Osteoblast (primary cell): Measurements from ENCODE around the gene ITPKC. TPM values are rescaled to one million over a fixed set of nuclear protein-coding genes. Genes with fewer than 3 reads are reported as not detected.

Experiments
- DNase-seq: peaks from one replicate; pipeline ENCODE4 v3.0.0; 2011; ENCODE audit warnings: low spot score, mixed read lengths; ENCODE audit not compliant: insufficient read length; ENCODE audit errors: missing footprints
- H2AFZ ChIP-seq: 2 replicates; pipeline ENCODE4 v1.6.0; 2011; ENCODE audit warnings: mild to moderate bottlenecking, low read length
- H3K27ac ChIP-seq: 2 replicates; pipeline ENCODE4 v1.5.1; 2011; ENCODE audit warnings: mild to moderate bottlenecking, low read depth, low read length, moderate library complexity
- H3K27me3 ChIP-seq: 2 replicates; pipeline ENCODE4 v1.6.0; 2012; ENCODE audit warnings: mild to moderate bottlenecking, control low read depth, inconsistent platforms, low read length, moderate library complexity; ENCODE audit not compliant: insufficient read depth
- H3K36me3 ChIP-seq: 2 replicates; pipeline ENCODE4 v1.5.1; 2011; ENCODE audit warnings: mild to moderate bottlenecking, low read length, control low read depth, moderate library complexity; ENCODE audit not compliant: insufficient read depth
- H3K4me1 ChIP-seq: 2 replicates; pipeline ENCODE4 v1.5.1; 2011; ENCODE audit warnings: mild to moderate bottlenecking, low read length, control low read depth, moderate library complexity; ENCODE audit not compliant: insufficient read depth
- H3K4me2 ChIP-seq: 2 replicates; pipeline ENCODE4 v1.6.0; 2011; ENCODE audit warnings: mild to moderate bottlenecking, low read length; ENCODE audit not compliant: insufficient read depth
- H3K4me3 ChIP-seq: fragments of 200-600 bp; sonication (generic); 3 replicates; pipeline ENCODE4 v1.5.1; 2012; ENCODE audit warnings: mild to moderate bottlenecking, low read length, inconsistent platforms; ENCODE audit not compliant: insufficient read depth
- H3K79me2 ChIP-seq: 2 replicates; pipeline ENCODE4 v1.6.0; 2012; ENCODE audit warnings: mild to moderate bottlenecking, low read length, control low read depth, inconsistent platforms; ENCODE audit not compliant: insufficient read depth
- H3K9me3 ChIP-seq: 2 replicates; pipeline ENCODE4 v1.5.1; 2011; ENCODE audit warnings: low read depth, low read length, control low read depth
- H4K20me1 ChIP-seq: 2 replicates; pipeline ENCODE4 v1.6.0; 2012; ENCODE audit warnings: mild to moderate bottlenecking, low read length, control low read depth; ENCODE audit not compliant: insufficient read depth
- CTCF ChIP-seq: IDR thresholded peaks from 2 replicates; pipeline ENCODE4 v1.5.1; 2011; ENCODE audit warnings: mild to moderate bottlenecking, low read depth, low read length, moderate library complexity; ENCODE audit errors: extremely low read depth
- total RNA-seq: library from RNA; depleted of rRNA; stranded (reverse); fragments of >200 nt; gene quantifications from 2 replicates; pipeline ENCODE4 v1.2.3, GENCODE V29; 2012

The ITPKC gene
- total RNA-seq, 1 donor = 9.8 TPM

DNA sequence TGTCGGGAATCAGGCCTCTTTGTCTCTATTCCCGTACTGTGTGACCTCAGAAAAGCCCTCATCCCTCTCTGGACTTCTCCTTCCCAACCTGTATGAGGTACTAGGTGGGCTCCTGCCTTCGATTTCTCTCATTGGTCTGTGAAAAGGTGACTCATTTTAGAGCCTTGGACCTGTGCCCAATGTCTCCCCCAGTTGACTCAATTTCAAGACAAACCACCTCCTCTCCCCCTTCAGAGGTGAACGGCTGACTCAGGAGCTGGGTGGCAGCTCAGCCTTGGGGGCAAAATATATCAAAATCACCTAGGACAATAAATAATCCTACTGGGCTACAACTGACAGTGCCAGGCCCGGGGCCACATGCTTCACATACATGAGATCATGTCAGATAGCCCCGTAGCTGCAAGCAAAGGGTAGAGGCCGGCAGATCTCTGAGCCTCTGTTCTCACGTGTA, 856 bp upstream of the ITPKC start:
- peaks cover 4% of the 10 kb centered on the region for H4K20me1 ChIP-seq
- H3K4me2 ChIP-seq = peak overlapping the region; percentile 77
- peak overlapping the region; percentile 86 for H3K4me3 ChIP-seq
- H3K79me2 ChIP-seq = peaks cover 50% of the 10 kb centered on the region
- H3K27ac ChIP-seq = peak overlapping the region; percentile 100
- no peaks in the 10 kb centered on the region for H3K9me3 ChIP-seq
- H3K27me3 ChIP-seq = no peaks in the 10 kb centered on the region
- DNase-seq = no peak
- H3K36me3 ChIP-seq = peaks cover 6% of the 10 kb centered on the region
- peaks cover 45% of the 10 kb centered on the region for H3K4me1 ChIP-seq
- peak overlapping the region; percentile 84 for H2AFZ ChIP-seq
- TF ChIP-seq CTCF = no peak

DNA sequence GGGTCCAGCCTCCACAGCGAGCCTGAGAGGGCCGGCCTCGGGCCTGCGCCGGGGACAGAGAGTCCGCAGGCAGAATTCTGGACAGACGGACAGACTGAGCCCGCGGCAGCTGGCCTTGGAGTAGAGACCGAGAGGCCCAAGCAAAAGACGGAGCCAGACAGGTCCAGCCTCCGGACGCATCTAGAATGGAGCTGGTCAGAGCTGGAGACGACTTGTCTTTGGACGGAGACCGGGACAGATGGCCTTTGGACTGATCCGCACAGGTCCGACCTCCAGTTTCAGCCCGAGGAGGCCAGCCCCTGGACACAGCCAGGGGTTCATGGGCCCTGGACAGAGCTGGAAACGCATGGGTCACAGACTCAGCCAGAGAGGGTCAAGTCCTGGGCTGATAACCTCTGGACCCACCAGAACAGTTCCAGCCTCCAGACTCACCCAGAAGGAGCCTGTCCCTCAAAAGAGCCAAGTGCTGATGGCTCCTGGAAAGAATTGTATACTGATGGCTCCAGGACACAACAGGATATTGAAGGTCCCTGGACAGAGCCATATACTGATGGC, 490 bp downstream of the ITPKC start:
- DNase-seq = no peak
- Histone ChIP-seq H3K27me3 (no peaks in the 10 kb centered on the region), H3K27ac (peak overlapping the region; percentile 100), H3K4me2 (peak overlapping the region; percentile 77), H4K20me1 (peaks cover 7% of the 10 kb centered on the region), H2AFZ (peak overlapping the region; percentile 83), H3K4me3 (peak overlapping the region; percentile 86), H3K9me3 (no peaks in the 10 kb centered on the region), H3K4me1 (peaks cover 50% of the 10 kb centered on the region), H3K36me3 (peaks cover 6% of the 10 kb centered on the region), H3K79me2 (peaks cover 63% of the 10 kb centered on the region)
- no peak for TF ChIP-seq CTCF

DNA sequence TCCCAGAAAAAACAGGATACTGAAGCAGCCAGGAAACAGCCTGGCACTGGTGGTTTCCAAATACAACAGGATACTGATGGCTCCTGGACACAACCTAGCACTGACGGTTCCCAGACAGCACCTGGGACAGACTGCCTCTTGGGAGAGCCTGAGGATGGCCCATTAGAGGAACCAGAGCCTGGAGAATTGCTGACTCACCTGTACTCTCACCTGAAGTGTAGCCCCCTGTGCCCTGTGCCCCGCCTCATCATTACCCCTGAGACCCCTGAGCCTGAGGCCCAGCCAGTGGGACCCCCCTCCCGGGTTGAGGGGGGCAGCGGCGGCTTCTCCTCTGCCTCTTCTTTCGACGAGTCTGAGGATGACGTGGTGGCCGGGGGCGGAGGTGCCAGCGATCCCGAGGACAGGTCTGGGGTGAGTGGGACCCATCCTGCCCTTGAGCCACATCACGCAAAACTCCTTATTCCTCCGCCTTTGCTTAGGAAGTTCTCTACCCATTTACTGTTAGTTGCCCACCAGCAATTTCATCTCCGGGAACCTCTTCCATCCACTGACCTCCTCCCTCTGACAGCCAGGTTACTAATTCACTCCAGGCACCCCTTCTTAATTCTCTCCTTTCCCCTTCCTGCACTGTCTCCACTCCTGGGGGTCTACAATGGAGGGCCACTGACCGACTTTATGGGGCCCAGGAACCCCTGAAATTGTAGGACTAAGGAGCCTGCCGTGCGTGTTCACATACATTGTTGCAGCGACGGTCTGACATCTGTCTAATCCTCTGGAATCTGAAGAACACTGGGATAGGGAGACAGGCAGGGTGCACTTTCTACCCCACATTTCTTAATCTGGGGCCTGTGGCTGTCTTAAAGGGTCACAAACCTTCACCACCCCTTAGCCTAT, 1.2 kb downstream of the ITPKC start:
- no peaks in the 10 kb centered on the region for H3K9me3 ChIP-seq
- peaks cover 53% of the 10 kb centered on the region for H3K4me1 ChIP-seq
- peaks cover 7% of the 10 kb centered on the region for H4K20me1 ChIP-seq
- H3K27ac ChIP-seq = peak overlapping the region; percentile 100
- DNase-seq = peak; percentile 90
- H3K4me3 ChIP-seq = peak overlapping the region; percentile 86
- peaks cover 64% of the 10 kb centered on the region for H3K79me2 ChIP-seq
- H3K27me3 ChIP-seq = no peaks in the 10 kb centered on the region
- no peaks in the 10 kb centered on the region for H3K36me3 ChIP-seq
- TF ChIP-seq CTCF = no peak
- H3K4me2 ChIP-seq = peak overlapping the region; percentile 77
- peak overlapping the region; percentile 50 for H2AFZ ChIP-seq
